GM12891 (cell line): ENCODE data around the gene ETDA.

ENCODE experiments used
- POLR2A ChIP-seq: IDR thresholded peaks from 2 replicates; pipeline ENCODE4 v1.6.1; 2011; ENCODE audit warnings: low read depth, low read length, control low read depth
- POLR2AphosphoS5 ChIP-seq: IDR thresholded peaks from 2 replicates; pipeline ENCODE4 v1.6.1; 2011; ENCODE audit warnings: low read depth, low read length, control low read depth
- TAF1 ChIP-seq: IDR thresholded peaks from 2 replicates; pipeline ENCODE4 v1.6.1; 2011; ENCODE audit warnings: low read depth, low read length, control low read depth

GRCh38 chrX:135275973-135276372 lies 24.1 kb downstream of the ETDA start:
- TF ChIP-seq POLR2A = no peak
- TF ChIP-seq TAF1 = no peak
- TF ChIP-seq POLR2AphosphoS5 = no peak
